Neuron (in vitro differentiated cells): ENCODE data around the gene PAOX.

Experiments used
- H2AFZ ChIP-seq: one replicate; pipeline ENCODE4 v1.6.1; 2013; ENCODE audit warnings: low read depth, mild to moderate bottlenecking, inconsistent platforms, low read length, moderate library complexity
- H3K27me3 ChIP-seq: one replicate; pipeline ENCODE4 v1.6.1; 2013; ENCODE audit warnings: low read length; ENCODE audit not compliant: insufficient read depth
- H3K36me3 ChIP-seq: one replicate; pipeline ENCODE4 v1.6.1; 2013; ENCODE audit warnings: low read length; ENCODE audit not compliant: insufficient read depth
- H3K4me1 ChIP-seq: one replicate; pipeline ENCODE4 v1.6.1; 2013; ENCODE audit warnings: low read length; ENCODE audit not compliant: insufficient read depth
- H3K4me3 ChIP-seq: 2 replicates; pipeline ENCODE4 v1.5.1; 2013; ENCODE audit warnings: mild to moderate bottlenecking, low read length, moderate library complexity
- H3K9me3 ChIP-seq: one replicate; pipeline ENCODE4 v1.6.1; 2013; ENCODE audit warnings: low read length

Gene PAOX

DNA sequence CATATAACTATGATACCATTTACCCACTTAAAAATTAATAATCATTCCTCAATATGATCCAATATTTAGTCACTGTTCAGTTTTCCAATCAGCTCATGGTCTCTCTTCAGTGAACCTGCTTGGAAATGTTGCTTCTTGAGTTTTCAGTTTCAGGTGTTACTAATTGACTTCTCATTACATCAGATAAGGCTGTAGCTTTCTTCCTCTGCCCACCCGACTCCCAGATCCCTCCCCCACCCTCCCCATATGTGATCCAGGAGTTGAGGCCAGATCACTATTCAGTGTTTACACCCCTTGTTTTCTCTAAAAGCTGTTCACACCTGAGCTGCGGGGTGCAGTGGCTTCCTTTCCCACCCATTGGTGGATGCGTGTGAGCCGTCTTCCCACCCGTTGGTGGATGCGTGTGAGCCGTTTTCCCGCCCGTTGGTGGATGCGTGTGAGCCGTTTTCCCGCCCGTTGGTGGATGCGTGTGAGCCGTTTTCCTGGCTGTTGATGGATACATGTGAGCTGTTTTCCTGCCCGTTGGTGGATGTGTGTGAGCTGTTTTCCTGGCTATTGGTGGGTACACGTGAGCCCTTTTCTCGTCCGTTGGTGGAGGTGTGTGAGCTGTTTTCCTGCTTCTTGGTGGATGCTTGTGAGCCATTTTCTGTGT is 11.7 kb downstream of the PAOX start:
- H3K27me3 ChIP-seq = no peaks in the 10 kb centered on the region
- no peak overlapping the region for H2AFZ ChIP-seq
- no peak overlapping the region for H3K4me3 ChIP-seq
- peaks cover 11% of the 10 kb centered on the region for H3K4me1 ChIP-seq
- H3K9me3 ChIP-seq = no peaks in the 10 kb centered on the region
- peaks cover 3% of the 10 kb centered on the region for H3K36me3 ChIP-seq

DNA sequence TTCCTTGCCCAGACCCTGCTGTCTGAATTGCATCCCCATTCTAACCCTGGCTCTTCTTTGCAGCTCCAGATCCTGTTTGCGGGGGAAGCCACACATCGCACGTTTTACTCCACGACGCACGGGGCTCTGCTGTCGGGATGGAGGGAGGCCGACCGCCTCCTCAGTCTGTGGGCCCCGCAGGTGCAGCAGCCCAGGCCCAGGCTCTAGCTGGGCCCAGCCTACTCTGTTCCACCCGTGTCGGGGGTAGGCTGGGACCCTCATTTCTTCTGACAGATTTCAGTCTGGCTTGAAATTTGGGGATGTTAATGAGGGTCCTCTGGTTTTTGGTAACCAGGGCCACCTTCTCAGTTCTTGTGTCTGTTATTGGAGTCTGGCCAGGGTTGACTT is 12.2 kb downstream of the PAOX start:
- H3K36me3 ChIP-seq = peaks cover 8% of the 10 kb centered on the region
- no peak overlapping the region for H2AFZ ChIP-seq
- no peaks in the 10 kb centered on the region for H3K9me3 ChIP-seq
- H3K4me1 ChIP-seq = peaks cover 11% of the 10 kb centered on the region
- H3K4me3 ChIP-seq = no peak overlapping the region
- no peaks in the 10 kb centered on the region for H3K27me3 ChIP-seq

DNA sequence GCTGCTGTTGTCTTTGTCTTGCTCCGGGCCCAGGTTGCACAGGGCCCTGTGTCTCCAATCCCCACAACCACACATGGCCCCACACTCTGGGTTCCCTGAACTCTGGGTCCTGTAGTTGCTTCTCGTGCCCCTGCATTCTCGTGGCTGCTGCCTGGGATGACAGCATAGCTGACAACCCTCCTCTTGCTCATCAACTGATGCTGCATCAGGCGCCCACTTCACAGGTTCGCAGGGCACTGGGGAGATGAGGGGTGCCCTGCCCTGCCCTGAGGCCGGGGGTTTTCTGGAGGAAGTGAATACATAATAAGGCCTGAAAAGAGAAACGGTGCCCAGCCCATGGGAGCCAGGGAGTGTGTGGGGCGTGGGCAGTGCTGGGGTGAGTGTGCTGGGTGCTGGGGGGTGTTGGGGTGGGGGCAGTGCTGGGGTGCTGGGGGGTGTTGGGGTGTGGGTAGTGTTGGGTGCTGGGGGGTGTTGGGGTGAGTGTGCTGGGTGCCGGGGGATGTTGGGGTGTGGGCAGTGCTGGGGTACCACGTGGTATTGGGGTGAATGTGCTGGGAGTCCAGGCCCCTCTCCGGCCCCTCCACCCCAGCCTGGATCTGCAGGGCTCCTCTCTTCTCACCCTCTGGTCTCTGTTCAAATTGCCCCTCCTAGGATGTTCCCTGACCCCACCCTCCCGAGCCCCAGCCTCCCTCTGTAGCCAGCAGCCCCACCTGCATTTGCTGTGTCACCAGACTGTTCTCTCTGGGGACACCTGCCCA is 12.9 kb downstream of the PAOX start:
- H3K4me1 ChIP-seq = peaks cover 11% of the 10 kb centered on the region
- peaks cover 13% of the 10 kb centered on the region for H3K36me3 ChIP-seq
- no peak overlapping the region for H3K4me3 ChIP-seq
- H2AFZ ChIP-seq = no peak overlapping the region
- H3K27me3 ChIP-seq = no peaks in the 10 kb centered on the region
- H3K9me3 ChIP-seq = no peaks in the 10 kb centered on the region

DNA sequence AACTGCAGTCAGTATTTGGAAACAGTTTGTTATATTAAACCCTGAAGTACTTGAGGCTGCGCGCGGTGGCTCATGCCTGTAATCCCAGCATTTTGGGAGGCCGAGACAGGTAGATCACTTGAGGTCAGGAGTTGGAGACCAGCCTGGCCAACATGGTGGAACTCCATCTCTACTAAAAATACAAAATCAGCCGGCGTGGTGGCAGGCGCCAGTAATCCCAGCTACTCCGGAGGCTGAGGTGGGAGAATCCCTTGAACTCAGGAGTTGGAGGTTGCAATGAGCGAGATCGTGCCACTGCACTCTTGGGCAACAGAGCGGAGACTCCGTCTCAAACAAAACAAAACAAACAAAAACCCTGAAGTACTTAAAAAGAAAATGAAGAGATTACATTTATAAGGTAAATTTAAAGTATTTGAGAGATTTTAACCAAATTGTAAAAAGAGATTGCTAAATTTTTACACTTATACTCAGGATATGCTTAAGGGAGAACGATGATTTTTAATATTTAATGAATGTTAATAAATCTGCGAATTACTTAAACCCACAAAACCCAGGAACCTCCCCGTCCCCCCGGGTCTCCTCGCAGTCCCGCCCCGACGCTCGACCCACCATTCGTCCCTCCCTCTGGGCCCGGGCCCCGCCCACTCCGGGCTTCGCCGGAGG is 14.5 kb downstream of the PAOX start:
- H3K36me3 ChIP-seq = peaks cover 26% of the 10 kb centered on the region
- peak overlapping the region; percentile 85 for H3K4me3 ChIP-seq
- peak overlapping the region; percentile 86 for H2AFZ ChIP-seq
- H3K27me3 ChIP-seq = no peaks in the 10 kb centered on the region
- no peaks in the 10 kb centered on the region for H3K9me3 ChIP-seq
- peaks cover 11% of the 10 kb centered on the region for H3K4me1 ChIP-seq

DNA sequence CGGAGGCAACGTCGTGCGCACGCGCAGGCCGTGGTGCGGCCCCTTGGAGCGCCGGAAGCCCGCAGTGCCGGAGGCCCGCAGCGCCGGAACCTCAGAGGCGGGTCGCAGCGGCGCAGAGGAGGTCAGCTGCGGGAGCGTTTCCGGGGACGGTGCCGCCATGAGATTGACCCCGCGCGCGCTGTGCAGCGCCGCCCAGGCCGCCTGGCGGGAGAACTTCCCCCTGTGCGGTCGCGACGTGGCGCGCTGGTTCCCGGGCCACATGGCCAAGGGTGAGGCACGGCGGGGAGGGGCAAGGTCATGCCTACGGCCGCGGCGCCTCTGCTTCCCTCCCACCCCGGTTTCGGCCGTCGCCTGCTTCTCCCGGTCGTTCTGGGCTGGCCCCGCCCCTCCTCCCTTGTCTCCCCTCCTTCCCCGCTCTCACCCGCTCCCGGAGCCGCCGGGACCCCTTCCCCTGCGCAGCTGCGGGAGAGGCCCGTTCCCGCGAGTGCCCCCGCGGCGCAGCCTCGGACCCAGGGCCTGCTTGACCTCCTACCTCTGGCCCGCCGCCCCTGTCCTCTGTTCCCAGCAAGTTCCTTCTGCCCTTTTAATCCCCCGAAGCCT is 15.1 kb downstream of the PAOX start, which contains the start of gene MTG1:
TSS of gene MTG1 (plus strand) at position 94 of the 600 bp plus-strand sequence. CDS start at position 158, 64 bp downstream.
- H3K36me3 ChIP-seq = peaks cover 32% of the 10 kb centered on the region
- H3K4me3 ChIP-seq = peak within 1 kb of the TSS; percentile 85
- H3K9me3 ChIP-seq = no peaks in the 10 kb centered on the region
- H3K4me1 ChIP-seq = peaks cover 11% of the 10 kb centered on the region
- no peaks in the 10 kb centered on the region for H3K27me3 ChIP-seq
- peak within 1 kb of the TSS; percentile 86 for H2AFZ ChIP-seq

DNA sequence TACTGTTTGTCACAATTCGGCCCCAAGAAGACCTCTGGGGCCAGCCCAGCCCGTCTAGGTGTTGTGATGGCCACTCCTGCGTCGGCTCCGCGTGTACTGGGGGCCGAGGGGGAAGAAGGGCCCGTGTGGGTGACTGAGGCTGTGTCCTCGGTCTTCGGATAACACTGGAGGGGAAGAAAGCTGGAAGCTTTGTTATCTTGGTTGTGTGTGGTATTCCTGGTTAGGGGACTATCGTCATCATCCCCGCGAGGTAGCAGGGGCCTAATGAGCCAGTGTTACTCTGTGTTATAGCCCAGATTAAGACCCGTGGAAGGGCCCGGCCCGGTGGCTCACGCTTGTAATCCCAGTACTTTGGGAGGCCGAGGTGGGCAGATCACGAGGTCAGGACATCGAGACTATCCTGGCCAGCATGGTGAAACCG is 15.7 kb downstream of the PAOX start:
- Histone ChIP-seq H3K9me3 (no peaks in the 10 kb centered on the region), H3K36me3 (peaks cover 37% of the 10 kb centered on the region), H3K4me3 (peak overlapping the region; percentile 85), H3K4me1 (peaks cover 11% of the 10 kb centered on the region), H2AFZ (no peak overlapping the region), H3K27me3 (no peaks in the 10 kb centered on the region)

DNA sequence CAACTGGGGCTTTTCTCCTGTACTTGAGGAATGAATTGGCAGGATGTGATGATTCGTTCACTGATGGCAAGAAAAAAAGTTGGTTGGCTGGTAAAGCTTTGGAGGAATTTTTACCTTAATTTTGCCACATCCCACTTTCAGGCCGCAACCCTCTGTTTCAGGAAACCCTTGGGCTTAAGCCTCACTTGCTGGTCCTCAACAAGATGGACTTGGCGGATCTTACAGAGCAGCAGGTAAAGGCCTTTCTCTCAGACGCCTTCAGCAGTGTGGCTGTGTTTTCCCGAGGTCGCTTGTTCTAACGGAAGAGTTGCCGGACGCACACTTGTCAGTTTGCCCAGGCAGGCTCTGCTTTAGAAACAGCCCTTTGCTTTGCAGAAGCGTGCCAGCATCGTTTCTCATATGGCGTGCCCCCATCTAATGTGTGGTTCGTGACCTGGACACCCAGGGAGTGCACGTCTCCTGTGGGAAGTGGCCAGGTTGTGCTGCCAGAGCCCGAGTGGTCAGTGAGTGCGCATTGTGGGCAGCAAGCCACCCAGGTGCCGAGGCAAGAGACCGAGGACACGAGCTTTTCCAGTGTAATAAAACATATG is 17.1 kb downstream of the PAOX start:
- no peaks in the 10 kb centered on the region for H3K9me3 ChIP-seq
- peaks cover 11% of the 10 kb centered on the region for H3K4me1 ChIP-seq
- H3K36me3 ChIP-seq = peaks cover 43% of the 10 kb centered on the region
- no peak overlapping the region for H3K4me3 ChIP-seq
- H3K27me3 ChIP-seq = no peaks in the 10 kb centered on the region
- H2AFZ ChIP-seq = no peak overlapping the region

DNA sequence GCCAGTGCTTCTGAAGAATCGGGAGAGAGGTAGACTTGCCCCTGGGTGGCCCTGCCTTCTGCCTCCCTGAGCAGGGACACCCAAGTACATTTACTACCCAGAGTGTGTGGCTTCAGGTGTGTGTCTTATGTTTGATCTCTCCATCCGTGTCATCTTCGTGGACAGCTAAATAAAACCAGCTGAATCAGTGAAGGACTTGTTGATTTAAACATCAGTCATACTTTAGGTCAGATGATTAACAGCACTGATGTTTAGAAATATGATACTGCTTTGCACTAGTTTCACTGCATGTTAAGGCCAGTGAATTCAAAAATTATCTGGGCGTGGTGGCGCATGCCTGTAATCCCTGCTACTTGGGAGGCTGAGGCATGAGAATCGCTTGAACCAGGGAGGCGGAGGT is 18.9 kb downstream of the PAOX start:
- Histone ChIP-seq H2AFZ (no peak overlapping the region), H3K36me3 (peaks cover 59% of the 10 kb centered on the region), H3K4me1 (peaks cover 11% of the 10 kb centered on the region), H3K9me3 (peaks cover 4% of the 10 kb centered on the region), H3K27me3 (no peaks in the 10 kb centered on the region), H3K4me3 (no peak overlapping the region)

DNA sequence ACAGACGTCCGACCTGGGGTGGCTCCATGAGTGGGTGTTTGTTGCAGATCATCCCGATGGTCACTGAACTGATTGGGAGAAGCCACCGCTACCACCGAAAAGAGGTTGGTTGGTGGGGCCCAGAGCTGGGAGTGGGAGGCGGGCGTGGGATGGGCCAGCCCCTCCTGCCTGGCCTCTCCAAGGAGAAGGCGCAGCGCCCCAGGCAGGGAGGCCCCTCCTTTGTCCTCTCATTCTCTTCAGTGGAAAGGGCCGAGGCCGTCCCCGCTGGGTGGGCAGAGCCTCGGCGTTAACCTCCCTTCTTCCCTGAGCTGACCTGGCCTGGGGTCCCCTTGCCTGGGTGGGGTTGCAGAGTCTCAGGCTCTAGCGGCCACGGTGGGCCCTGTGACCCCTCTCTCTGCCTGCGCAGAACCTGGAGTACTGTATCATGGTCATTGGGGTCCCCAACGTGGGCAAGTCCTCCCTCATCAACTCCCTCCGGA is 20.1 kb downstream of the PAOX start:
- no peak overlapping the region for H3K4me3 ChIP-seq
- H2AFZ ChIP-seq = no peak overlapping the region
- peaks cover 69% of the 10 kb centered on the region for H3K36me3 ChIP-seq
- no peaks in the 10 kb centered on the region for H3K27me3 ChIP-seq
- H3K4me1 ChIP-seq = peaks cover 8% of the 10 kb centered on the region
- H3K9me3 ChIP-seq = peaks cover 7% of the 10 kb centered on the region

DNA sequence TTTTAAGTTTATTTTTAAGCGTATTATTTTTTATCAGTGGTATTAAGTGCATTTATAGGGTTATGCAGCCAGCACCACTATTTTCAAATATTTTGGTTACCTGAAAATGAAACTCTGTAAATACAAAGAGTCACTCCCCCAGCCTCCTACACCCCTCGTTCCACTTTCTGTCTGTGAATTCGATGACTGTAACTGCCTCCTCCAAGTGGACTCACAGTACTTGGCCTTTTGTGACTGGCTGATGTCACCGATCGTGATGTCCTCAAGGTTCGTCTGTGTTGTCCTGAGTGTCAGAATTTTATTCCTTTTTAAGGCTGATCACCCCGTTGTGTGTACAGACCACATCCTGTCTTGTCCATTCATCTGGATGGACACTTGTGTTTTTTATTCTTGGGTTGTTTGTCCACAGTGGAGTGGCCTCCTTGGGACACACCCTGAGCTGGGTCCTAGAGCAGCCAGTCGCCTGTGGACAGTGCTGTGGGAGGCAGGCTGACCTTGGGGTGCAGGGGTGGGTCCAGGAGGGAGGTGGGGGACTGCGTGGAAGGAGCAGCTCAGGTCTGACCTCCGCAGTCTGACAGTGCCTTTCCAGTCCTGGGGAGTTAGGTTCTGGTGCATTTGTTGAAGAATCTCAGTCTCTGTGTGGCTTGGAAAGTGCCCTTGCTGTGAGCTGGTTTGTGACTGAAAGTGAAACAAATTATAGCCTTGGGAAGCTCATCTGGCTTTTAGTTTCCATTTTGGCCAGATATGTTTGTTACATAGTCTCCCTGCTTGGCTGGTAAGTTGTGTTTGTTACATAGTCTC is 21.8 kb downstream of the PAOX start:
- H3K4me3 ChIP-seq = no peak overlapping the region
- no peaks in the 10 kb centered on the region for H3K27me3 ChIP-seq
- no peaks in the 10 kb centered on the region for H3K4me1 ChIP-seq
- H2AFZ ChIP-seq = no peak overlapping the region
- H3K36me3 ChIP-seq = peaks cover 77% of the 10 kb centered on the region
- H3K9me3 ChIP-seq = peaks cover 9% of the 10 kb centered on the region

DNA sequence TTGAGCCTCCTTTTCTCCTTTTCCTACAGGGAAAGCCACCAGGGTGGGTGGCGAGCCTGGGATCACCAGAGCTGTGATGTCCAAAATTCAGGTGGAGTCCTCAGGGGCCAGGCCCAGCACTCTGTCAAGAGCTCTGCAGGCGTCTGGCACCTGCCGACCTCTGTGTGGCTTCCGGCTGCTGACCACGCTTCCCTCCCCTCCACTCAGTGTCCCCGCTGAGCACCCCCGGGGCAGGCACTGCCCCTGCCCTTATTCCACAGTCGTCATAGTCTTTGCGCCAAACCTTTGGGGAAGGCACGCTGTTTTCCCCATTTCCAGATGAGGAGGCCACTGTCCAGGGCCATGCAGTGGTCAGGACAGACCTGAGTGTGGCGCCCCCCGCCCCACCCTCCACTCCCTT is 22.4 kb downstream of the PAOX start:
- H2AFZ ChIP-seq = no peak overlapping the region
- H3K36me3 ChIP-seq = peaks cover 75% of the 10 kb centered on the region
- H3K27me3 ChIP-seq = no peaks in the 10 kb centered on the region
- no peak overlapping the region for H3K4me3 ChIP-seq
- H3K9me3 ChIP-seq = peaks cover 10% of the 10 kb centered on the region
- no peaks in the 10 kb centered on the region for H3K4me1 ChIP-seq
